Head of caudate nucleus (tissue), 42 donors: ENCODE results near the gene MRPL40.

Experiments
- DNase-seq, 42 donors: peaks; one replicate each; pipeline versions ENCODE4 v3.0.0 to v3.0.0-alpha.2; 2020 to 2021; ENCODE audit warnings: mixed read lengths in 7 of 42
- intact Hi-C: fragments of 100-400 bp; cut with DNase I; formaldehyde crosslinking; loops from one replicate; pipeline ENCODE4 v1.15.0; 2022

MRPL40 gene

GRCh38 chr22:19432133-19432851 is at the start of gene MRPL40:
Gene MRPL40, plus strand, starts transcription at chr22:19432545. Its CDS starts 10 bp downstream, at chr22:19432555.
- peak; percentile 82 to 97 (median 95) for DNase-seq
- intact Hi-C loops = loop anchor here (2.0 to 5.0 kb wide), 3 partner anchors 15 to 255 kb away; partner anchors contain the start of genes C22orf39, CDC45, SLC25A1 and UFD1

GRCh38 chr22:19383292-19383691 is 49.1 kb upstream of the MRPL40 start:
- peak in 2 of 42 donors; percentile 5 to 32 for DNase-seq
- intact Hi-C loops = no loop called here

- peak in 1 of 42 donors; percentile 22 for DNase-seq
- intact Hi-C loops = no loop called here
Observed at GRCh38 chr22:19385221-19385906, 47.0 kb upstream of the MRPL40 start.

GRCh38 chr22:19386248-19386647 is 46.1 kb upstream of the MRPL40 start:
- intact Hi-C loops = no loop called here
- DNase-seq = no peak

GRCh38 chr22:19387038-19387437 is 45.3 kb upstream of the MRPL40 start:
- intact Hi-C loops = no loop called here
- DNase-seq = no peak

- no peak for DNase-seq
- intact Hi-C loops = no loop called here
Observed at GRCh38 chr22:19387575-19387974, 44.8 kb upstream of the MRPL40 start.

- intact Hi-C loops = no loop called here
Observed at GRCh38 chr22:19393704-19394103, 38.6 kb upstream of the MRPL40 start.

GRCh38 chr22:19394274-19395050 is 37.9 kb upstream of the MRPL40 start:
- intact Hi-C loops = no loop called here
- peak in 1 of 42 donors; percentile 25 for DNase-seq

More at GRCh38 chr22:19393704-19394103, 38.6 kb upstream of the MRPL40 start:
- peak in 1 of 42 donors; percentile 33 for DNase-seq

- intact Hi-C loops = no loop called here
- no peak for DNase-seq
Observed at GRCh38 chr22:19395276-19395675, 37.1 kb upstream of the MRPL40 start.

GRCh38 chr22:19396561-19396933 is 35.8 kb upstream of the MRPL40 start:
- peak in 1 of 42 donors; percentile 35 for DNase-seq

GRCh38 chr22:19396934-19397733 is 35.2 kb upstream of the MRPL40 start:
- intact Hi-C loops = no loop called here
- DNase-seq = no peak

More at GRCh38 chr22:19396561-19396933, 35.8 kb upstream of the MRPL40 start:
- intact Hi-C loops = no loop called here

GRCh38 chr22:19397734-19398104 is 34.6 kb upstream of the MRPL40 start:
- no peak for DNase-seq
- intact Hi-C loops = no loop called here

- DNase-seq = no peak
- intact Hi-C loops = no loop called here
Observed at GRCh38 chr22:19398206-19398605, 34.1 kb upstream of the MRPL40 start.

- DNase-seq = no peak
- intact Hi-C loops = no loop called here
Observed at GRCh38 chr22:19398652-19399051, 33.7 kb upstream of the MRPL40 start.

GRCh38 chr22:19400881-19401280 is 31.5 kb upstream of the MRPL40 start:
- DNase-seq = no peak
- intact Hi-C loops = no loop called here

GRCh38 chr22:19401483-19401882 is 30.9 kb upstream of the MRPL40 start:
- DNase-seq = no peak
- intact Hi-C loops = no loop called here

GRCh38 chr22:19402642-19403191 is 29.6 kb upstream of the MRPL40 start:
- no peak for DNase-seq
- intact Hi-C loops = no loop called here

- no peak for DNase-seq
- intact Hi-C loops = no loop called here
Observed at GRCh38 chr22:19404676-19405075, 27.7 kb upstream of the MRPL40 start.

- no peak for DNase-seq
Observed at GRCh38 chr22:19405133-19405532, 27.2 kb upstream of the MRPL40 start.

More at GRCh38 chr22:19405133-19405532, 27.2 kb upstream of the MRPL40 start:
- intact Hi-C loops = no loop called here
